ENCODE measurements around the gene USP20. TPM values are rescaled to one million over a fixed set of nuclear protein-coding genes. Genes with fewer than 3 reads are reported as not detected.

The USP20 gene
- total RNA-seq, 1 donor from 2014 or later, result 15.7 TPM

GRCh38 chr9:129865668-129866320 lies 30.5 kb downstream of the USP20 start:
- Histone ChIP-seq H3K36me3 (ENCODE audit: control insufficient read depth, insufficient read depth, low read length) (peaks cover 3% of the 10 kb centered on the region), H3K4me3 (ENCODE audit: low read depth, low read length) (no peak overlapping the region), H3K27me3 (ENCODE audit: control insufficient read depth, insufficient read depth, low read length) (no peaks in the 10 kb centered on the region)
- TF ChIP-seq, protein P1, sequence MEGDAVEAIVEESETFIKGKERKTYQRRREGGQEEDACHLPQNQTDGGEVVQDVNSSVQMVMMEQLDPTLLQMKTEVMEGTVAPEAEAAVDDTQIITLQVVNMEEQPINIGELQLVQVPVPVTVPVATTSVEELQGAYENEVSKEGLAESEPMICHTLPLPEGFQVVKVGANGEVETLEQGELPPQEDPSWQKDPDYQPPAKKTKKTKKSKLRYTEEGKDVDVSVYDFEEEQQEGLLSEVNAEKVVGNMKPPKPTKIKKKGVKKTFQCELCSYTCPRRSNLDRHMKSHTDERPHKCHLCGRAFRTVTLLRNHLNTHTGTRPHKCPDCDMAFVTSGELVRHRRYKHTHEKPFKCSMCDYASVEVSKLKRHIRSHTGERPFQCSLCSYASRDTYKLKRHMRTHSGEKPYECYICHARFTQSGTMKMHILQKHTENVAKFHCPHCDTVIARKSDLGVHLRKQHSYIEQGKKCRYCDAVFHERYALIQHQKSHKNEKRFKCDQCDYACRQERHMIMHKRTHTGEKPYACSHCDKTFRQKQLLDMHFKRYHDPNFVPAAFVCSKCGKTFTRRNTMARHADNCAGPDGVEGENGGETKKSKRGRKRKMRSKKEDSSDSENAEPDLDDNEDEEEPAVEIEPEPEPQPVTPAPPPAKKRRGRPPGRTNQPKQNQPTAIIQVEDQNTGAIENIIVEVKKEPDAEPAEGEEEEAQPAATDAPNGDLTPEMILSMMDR (IDR thresholded peaks at IDR 0.05; ENCODE audit: insufficient read depth, low read length, poor library complexity, severe bottlenecking), result no peak
- no peak for DNase-seq (ENCODE audit: low read depth)

- Histone ChIP-seq H3K4me3 (ENCODE audit: low read depth, low read length) (no peak overlapping the region), H3K36me3 (ENCODE audit: control insufficient read depth, insufficient read depth, low read length) (peaks cover 3% of the 10 kb centered on the region), H3K27me3 (ENCODE audit: control insufficient read depth, insufficient read depth, low read length) (no peaks in the 10 kb centered on the region)
- TF ChIP-seq, protein P1 (IDR thresholded peaks at IDR 0.05; ENCODE audit: insufficient read depth, low read length, poor library complexity, severe bottlenecking), result no peak
- no peak for DNase-seq (ENCODE audit: low read depth)
Observed at GRCh38 chr9:129866394-129867135, 31.3 kb downstream of the USP20 start.

- Histone ChIP-seq H3K27me3 (ENCODE audit: control insufficient read depth, insufficient read depth, low read length) (no peaks in the 10 kb centered on the region), H3K36me3 (ENCODE audit: control insufficient read depth, insufficient read depth, low read length) (peaks cover 3% of the 10 kb centered on the region), H3K4me3 (ENCODE audit: low read depth, low read length) (no peak overlapping the region)
- TF ChIP-seq, protein P1 (IDR thresholded peaks at IDR 0.05; ENCODE audit: insufficient read depth, low read length, poor library complexity, severe bottlenecking), result no peak
- DNase-seq (ENCODE audit: low read depth), result no peak
Observed at GRCh38 chr9:129867136-129868022, 32.1 kb downstream of the USP20 start.

GRCh38 chr9:129868023-129868871 lies 33.0 kb downstream of the USP20 start:
- no peak for DNase-seq (ENCODE audit: low read depth)

More at GRCh38 chr9:129868023-129868871, 33.0 kb downstream of the USP20 start:
- TF ChIP-seq, protein P1 (IDR thresholded peaks at IDR 0.05; ENCODE audit: insufficient read depth, low read length, poor library complexity, severe bottlenecking), result no peak
- Histone ChIP-seq H3K36me3 (ENCODE audit: control insufficient read depth, insufficient read depth, low read length) (peaks cover 3% of the 10 kb centered on the region), H3K4me3 (ENCODE audit: low read depth, low read length) (no peak overlapping the region), H3K27me3 (ENCODE audit: control insufficient read depth, insufficient read depth, low read length) (no peaks in the 10 kb centered on the region)

Data from kidney epithelial cell (primary cell).